CD4-positive, CD25-positive, alpha-beta regulatory T cell (primary cell): ENCODE results near the gene SCMH1. TPM values are rescaled to one million over a fixed set of nuclear protein-coding genes. Genes with fewer than 3 reads are reported as not detected.

Experiments
- ATAC-seq, 2 donors: fragments of 150-1000 bp; cut with Tn5 transposase; one replicate each; pipeline ENCODE4 v1.10.0; 2021; ENCODE audit warnings: low read depth in 2 of 2, moderate number of reproducible peaks in 2 of 2, moderate library complexity in 1 of 2
- DNase-seq, 3 donors: peaks; one replicate each; pipeline versions ENCODE4 v3.0.0 to v3.0.0-alpha.2; 2012 to 2022; ENCODE audit warnings: mixed read lengths in 1 of 3
- H3K27ac ChIP-seq: one replicate; pipeline ENCODE4 v1.7.0; 2013; ENCODE audit warnings: mild to moderate bottlenecking, low read length; ENCODE audit not compliant: insufficient read depth, poor library complexity, severe bottlenecking
- H3K27me3 ChIP-seq: one replicate; pipeline ENCODE4 v1.7.0; 2013; ENCODE audit warnings: low read length; ENCODE audit not compliant: control insufficient read depth, insufficient read depth
- H3K36me3 ChIP-seq: one replicate; pipeline ENCODE4 v1.7.0; 2013; ENCODE audit warnings: mild to moderate bottlenecking, low read length, moderate library complexity; ENCODE audit not compliant: control insufficient read depth, insufficient read depth
- H3K4me1 ChIP-seq: 2 replicates; pipeline ENCODE4 v1.7.0; 2013; ENCODE audit warnings: mild to moderate bottlenecking, low read length; ENCODE audit not compliant: insufficient read depth, control insufficient read depth, poor library complexity, severe bottlenecking
- H3K4me3 ChIP-seq: one replicate; pipeline ENCODE4 v1.7.0; 2013; ENCODE audit warnings: low read depth, mild to moderate bottlenecking, low read length, moderate library complexity
- H3K9me3 ChIP-seq, 2 experiments: 1 replicate in 1 of 2; 2 replicates in 1 of 2; pipeline ENCODE4 v1.7.0; 2013; ENCODE audit warnings: low read length in 2 of 2, mild to moderate bottlenecking in 1 of 2, moderate library complexity in 1 of 2; ENCODE audit not compliant: control insufficient read depth in 2 of 2
- H3K27ac Mint-ChIP-seq, 3 donors: one replicate each; pipeline ENCODE4 v1.8.0; 2020 to 2022; ENCODE audit warnings: mild to moderate bottlenecking in 3 of 3, mixed read lengths in 3 of 3, moderate library complexity in 2 of 3
- H3K27me3 Mint-ChIP-seq: one replicate; pipeline ENCODE4 v1.8.0; 2022; ENCODE audit warnings: mild to moderate bottlenecking, mixed read lengths
- H3K36me3 Mint-ChIP-seq: one replicate; pipeline ENCODE4 v1.8.0; 2020; ENCODE audit warnings: mixed read lengths
- H3K4me1 Mint-ChIP-seq, 4 donors: one replicate each; pipeline ENCODE4 v1.8.0; 2020 to 2022; ENCODE audit warnings: mixed read lengths in 4 of 4, mild to moderate bottlenecking in 1 of 4
- H3K4me3 Mint-ChIP-seq, 4 donors: one replicate each; pipeline ENCODE4 v1.8.0; 2020 to 2022; ENCODE audit warnings: mild to moderate bottlenecking in 4 of 4, mixed read lengths in 4 of 4, moderate library complexity in 3 of 4
- H3K9me3 Mint-ChIP-seq, 7 donors: one replicate each; pipeline ENCODE4 v1.8.0; 2020 to 2022; ENCODE audit warnings: mixed read lengths in 7 of 7, mild to moderate bottlenecking in 3 of 7, moderate library complexity in 2 of 7
- polyA plus RNA-seq, 4 donors: library from polyadenylated mRNA; unstranded; fragments of 300-500 nt; fragmentation: Illumina TruSeq; gene quantifications; one replicate each; pipeline ENCODE4 v1.2.3, GENCODE V29; 2021
- total RNA-seq: library from RNA; stranded (reverse); gene quantifications from one replicate; pipeline ENCODE4 v1.2.3, GENCODE V29; 2022

Gene SCMH1
- total and polyA plus RNA-seq, 5 donors from 2014 or later, result 3.4 to 27.6 (median 5.5) TPM

- DNase-seq, result no peak
- Histone ChIP-seq H3K4me1 (no peaks in the 10 kb centered on the region), H3K4me3 (no peak overlapping the region), H3K27ac (no peak overlapping the region), H3K27me3 (no peaks in the 10 kb centered on the region), H3K9me3 (peaks cover 10 to 22% of the 10 kb centered on the region in 2 experiments), H3K36me3 (peaks cover 3% of the 10 kb centered on the region)
- Mint-ChIP-seq H3K9me3 (peaks cover 0 to 19% (median 12%) of the 10 kb centered on the region in 7 donors), H3K27ac (no peak overlapping the region), H3K4me3 (no peak overlapping the region), H3K36me3 (peaks cover 26% of the 10 kb centered on the region), H3K27me3 (no peaks in the 10 kb centered on the region), H3K4me1 (peaks cover 0 to 9% (median 4%) of the 10 kb centered on the region in 4 donors)
- ATAC-seq, result no peak
These were observed 70.7 kb downstream of the SCMH1 start for GRCh38 chr1:41171266-41171874.

GRCh38 chr1:41169799-41170180 is 72.3 kb downstream of the SCMH1 start:
- no peak overlapping the region for H3K27ac Mint-ChIP-seq
- no peak overlapping the region for H3K4me3 Mint-ChIP-seq
- no peaks in the 10 kb centered on the region for H3K27me3 Mint-ChIP-seq
- DNase-seq, result no peak
- peaks cover 0 to 17% (median 12%) of the 10 kb centered on the region in 7 donors for H3K9me3 Mint-ChIP-seq
- no peaks in the 10 kb centered on the region for H3K36me3 ChIP-seq
- H3K4me1 ChIP-seq, result no peaks in the 10 kb centered on the region
- no peak overlapping the region for H3K4me3 ChIP-seq
- no peaks in the 10 kb centered on the region for H3K27me3 ChIP-seq
- H3K27ac ChIP-seq, result no peak overlapping the region
- peaks cover 10 to 22% of the 10 kb centered on the region in 2 experiments for H3K9me3 ChIP-seq
- H3K4me1 Mint-ChIP-seq, result peaks cover 0 to 17% (median 9%) of the 10 kb centered on the region in 4 donors
- no peak for ATAC-seq
- peaks cover 22% of the 10 kb centered on the region for H3K36me3 Mint-ChIP-seq

- Histone ChIP-seq H3K36me3 (no peaks in the 10 kb centered on the region), H3K9me3 (peaks cover 10 to 22% of the 10 kb centered on the region in 2 experiments), H3K27me3 (no peaks in the 10 kb centered on the region), H3K4me1 (no peaks in the 10 kb centered on the region), H3K27ac (no peak overlapping the region), H3K4me3 (no peak overlapping the region)
- Mint-ChIP-seq H3K36me3 (peaks cover 21% of the 10 kb centered on the region), H3K4me1 (peaks cover 0 to 17% (median 8%) of the 10 kb centered on the region in 4 donors), H3K9me3 (peaks cover 0 to 17% (median 12%) of the 10 kb centered on the region in 7 donors), H3K27me3 (no peaks in the 10 kb centered on the region), H3K4me3 (no peak overlapping the region), H3K27ac (no peak overlapping the region)
- ATAC-seq, result no peak
- DNase-seq, result no peak
These were observed 72.9 kb downstream of the SCMH1 start for GRCh38 chr1:41169066-41169798.

- H3K27me3 Mint-ChIP-seq, result no peaks in the 10 kb centered on the region
- H3K4me1 Mint-ChIP-seq, result peaks cover 0 to 9% (median 6%) of the 10 kb centered on the region in 4 donors
- Histone ChIP-seq H3K27me3 (no peaks in the 10 kb centered on the region), H3K4me1 (no peaks in the 10 kb centered on the region), H3K4me3 (no peak overlapping the region), H3K27ac (no peak overlapping the region), H3K36me3 (no peaks in the 10 kb centered on the region), H3K9me3 (peaks cover 10 to 22% of the 10 kb centered on the region in 2 experiments)
- H3K4me3 Mint-ChIP-seq, result no peak overlapping the region
- no peak overlapping the region for H3K27ac Mint-ChIP-seq
- no peak for ATAC-seq
- H3K36me3 Mint-ChIP-seq, result peaks cover 21% of the 10 kb centered on the region
- no peak for DNase-seq
- peaks cover 0 to 17% (median 12%) of the 10 kb centered on the region in 7 donors for H3K9me3 Mint-ChIP-seq
These were observed 74.4 kb downstream of the SCMH1 start for GRCh38 chr1:41167667-41168066.

- H3K27me3 Mint-ChIP-seq, result no peaks in the 10 kb centered on the region
- H3K4me1 ChIP-seq, result no peaks in the 10 kb centered on the region
- H3K9me3 Mint-ChIP-seq, result peaks cover 0 to 17% (median 10%) of the 10 kb centered on the region in 7 donors
- no peak overlapping the region for H3K4me3 Mint-ChIP-seq
- H3K4me3 ChIP-seq, result no peak overlapping the region
- H3K4me1 Mint-ChIP-seq, result peaks cover 0 to 8% (median 4%) of the 10 kb centered on the region in 4 donors
- ATAC-seq (no peak), DNase-seq (no peak)
- peaks cover 16% of the 10 kb centered on the region for H3K36me3 Mint-ChIP-seq
- H3K27ac Mint-ChIP-seq, result no peak overlapping the region
- peaks cover 10 to 22% of the 10 kb centered on the region in 2 experiments for H3K9me3 ChIP-seq
- no peak overlapping the region for H3K27ac ChIP-seq
- no peaks in the 10 kb centered on the region for H3K36me3 ChIP-seq
- no peaks in the 10 kb centered on the region for H3K27me3 ChIP-seq
These were observed 77.4 kb downstream of the SCMH1 start for GRCh38 chr1:41164727-41165126.

GRCh38 chr1:41162441-41162840 is 79.7 kb downstream of the SCMH1 start:
- peaks cover 0 to 8% (median 4%) of the 10 kb centered on the region in 4 donors for H3K4me1 Mint-ChIP-seq
- no peak overlapping the region for H3K27ac ChIP-seq
- no peak overlapping the region for H3K4me3 ChIP-seq
- no peak overlapping the region for H3K4me3 Mint-ChIP-seq
- DNase-seq (no peak), ATAC-seq (no peak)
- no peaks in the 10 kb centered on the region for H3K27me3 Mint-ChIP-seq
- no peaks in the 10 kb centered on the region for H3K36me3 ChIP-seq
- peaks cover 2 to 5% of the 10 kb centered on the region in 2 experiments for H3K9me3 ChIP-seq
- H3K27me3 ChIP-seq, result no peaks in the 10 kb centered on the region
- peaks cover 0 to 6% (median under 1%) of the 10 kb centered on the region in 7 donors for H3K9me3 Mint-ChIP-seq
- H3K36me3 Mint-ChIP-seq, result peaks cover 18% of the 10 kb centered on the region
- no peak overlapping the region for H3K27ac Mint-ChIP-seq
- no peaks in the 10 kb centered on the region for H3K4me1 ChIP-seq

GRCh38 chr1:41161846-41162245 is 80.3 kb downstream of the SCMH1 start:
- H3K9me3 ChIP-seq, result no peaks in the 10 kb centered on the region
- no peaks in the 10 kb centered on the region for H3K27me3 ChIP-seq
- no peaks in the 10 kb centered on the region for H3K4me1 ChIP-seq
- no peak overlapping the region for H3K4me3 ChIP-seq
- H3K4me1 Mint-ChIP-seq, result peaks cover 0 to 8% (median 4%) of the 10 kb centered on the region in 4 donors
- H3K9me3 Mint-ChIP-seq, result peaks cover 0 to 5% (median 0%) of the 10 kb centered on the region in 7 donors
- H3K27me3 Mint-ChIP-seq, result no peaks in the 10 kb centered on the region
- H3K27ac Mint-ChIP-seq, result no peak overlapping the region
- H3K36me3 ChIP-seq, result no peaks in the 10 kb centered on the region
- no peak for DNase-seq
- no peak for ATAC-seq
- H3K36me3 Mint-ChIP-seq, result peaks cover 18% of the 10 kb centered on the region
- no peak overlapping the region for H3K27ac ChIP-seq
- no peak overlapping the region for H3K4me3 Mint-ChIP-seq
